HG03175 (cell line): ENCODE results near the gene GRAMD1A.
"Not testable (repeated sequence)": the region's sequence is repeated elsewhere in the genome, so short reads cannot be mapped to it uniquely, and the experiment has no call there.

Experiments
- ATAC-seq: cut with Tn5 transposase; IDR thresholded peaks from one replicate; pipeline ENCODE4 v1.9.1; 2021; ENCODE audit warnings: mild to moderate bottlenecking, moderate library complexity; ENCODE audit not compliant: unreplicated experiment

GRAMD1A gene

GRCh38 chr19:34999498-35000337 lies at the start of gene GRAMD1A:
GRAMD1A (plus strand) TSS chr19:35000323; CDS start chr19:35000479, 156 bp downstream.
- ATAC-seq: peak; percentile 43

DNA sequence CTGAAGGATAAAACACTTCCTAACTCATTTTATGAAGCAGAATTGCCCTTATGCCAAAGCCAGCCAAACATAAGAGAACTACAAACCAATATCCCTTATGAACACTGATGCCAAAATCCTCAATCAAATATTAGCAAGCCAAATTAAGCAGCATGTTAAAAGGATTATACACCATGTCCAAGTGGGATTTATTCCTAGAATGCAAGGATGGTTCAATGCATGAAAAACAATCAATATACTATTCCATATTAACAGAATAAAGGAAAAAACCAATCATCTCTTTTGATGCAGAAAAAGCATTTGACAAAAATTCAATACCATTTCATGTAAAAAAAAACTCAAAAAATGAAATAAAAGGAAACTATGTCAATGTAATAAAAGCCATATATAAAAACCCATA lies 47.0 kb upstream of the GRAMD1A start:
- ATAC-seq: no peak

GRCh38 chr19:34957830-34958751 lies 42.0 kb upstream of the GRAMD1A start:
- no peak for ATAC-seq

DNA sequence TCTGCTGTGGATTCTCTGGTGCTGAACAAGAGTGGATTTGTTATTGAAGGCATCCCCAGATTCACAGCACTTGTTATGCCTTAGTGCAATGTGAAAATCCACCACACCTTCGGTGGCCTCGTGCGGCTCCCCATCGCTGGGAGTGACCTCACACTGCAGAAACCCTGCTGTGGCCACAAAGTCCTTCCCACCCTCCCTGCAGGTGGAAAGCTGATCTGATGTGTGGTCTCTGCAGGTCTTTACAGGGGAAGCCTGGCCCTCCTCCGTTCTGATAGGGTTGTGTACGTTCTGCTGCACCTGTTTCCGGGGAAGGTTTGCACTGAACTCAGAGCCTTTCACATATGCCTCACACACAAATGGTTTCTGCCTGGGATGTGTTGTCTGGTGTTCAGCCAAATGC lies 41.1 kb upstream of the GRAMD1A start:
- no peak for ATAC-seq

DNA sequence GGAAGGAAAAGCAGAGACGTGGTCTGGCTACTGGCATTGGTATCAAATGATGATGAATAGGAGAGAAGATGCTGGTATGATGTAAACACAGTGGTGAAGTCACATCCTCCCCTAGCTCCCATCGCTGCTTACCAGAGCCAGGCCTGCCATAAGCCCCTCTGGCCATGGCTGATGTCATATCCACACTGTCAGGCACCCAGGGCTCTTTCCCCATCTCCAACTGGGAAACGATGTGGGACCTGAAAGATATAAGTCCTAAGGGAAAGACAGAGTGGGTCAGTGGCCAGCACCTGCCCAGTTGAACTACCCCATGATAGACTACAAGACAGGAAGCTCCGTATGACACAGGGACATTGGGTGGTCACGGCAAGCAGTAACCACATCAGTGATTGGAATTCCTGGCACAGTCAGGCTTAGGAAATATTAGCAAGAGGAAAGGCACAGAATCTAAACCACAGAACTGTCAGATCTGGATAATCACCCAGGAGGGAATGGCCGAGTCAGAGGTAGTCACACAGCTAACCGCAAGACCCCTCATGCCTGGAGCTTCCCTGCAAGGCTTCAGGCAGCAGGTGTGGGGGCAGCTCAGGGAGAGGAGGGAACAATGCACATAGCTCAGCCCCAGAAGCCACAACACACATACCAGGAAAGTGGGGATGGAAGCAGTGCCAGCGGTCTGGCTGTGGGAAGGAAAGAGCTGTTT lies 39.9 kb upstream of the GRAMD1A start:
- ATAC-seq: no peak

- no peak for ATAC-seq
Measured at GRCh38 chr19:34960940-34961679, 39.0 kb upstream of the GRAMD1A start.

DNA sequence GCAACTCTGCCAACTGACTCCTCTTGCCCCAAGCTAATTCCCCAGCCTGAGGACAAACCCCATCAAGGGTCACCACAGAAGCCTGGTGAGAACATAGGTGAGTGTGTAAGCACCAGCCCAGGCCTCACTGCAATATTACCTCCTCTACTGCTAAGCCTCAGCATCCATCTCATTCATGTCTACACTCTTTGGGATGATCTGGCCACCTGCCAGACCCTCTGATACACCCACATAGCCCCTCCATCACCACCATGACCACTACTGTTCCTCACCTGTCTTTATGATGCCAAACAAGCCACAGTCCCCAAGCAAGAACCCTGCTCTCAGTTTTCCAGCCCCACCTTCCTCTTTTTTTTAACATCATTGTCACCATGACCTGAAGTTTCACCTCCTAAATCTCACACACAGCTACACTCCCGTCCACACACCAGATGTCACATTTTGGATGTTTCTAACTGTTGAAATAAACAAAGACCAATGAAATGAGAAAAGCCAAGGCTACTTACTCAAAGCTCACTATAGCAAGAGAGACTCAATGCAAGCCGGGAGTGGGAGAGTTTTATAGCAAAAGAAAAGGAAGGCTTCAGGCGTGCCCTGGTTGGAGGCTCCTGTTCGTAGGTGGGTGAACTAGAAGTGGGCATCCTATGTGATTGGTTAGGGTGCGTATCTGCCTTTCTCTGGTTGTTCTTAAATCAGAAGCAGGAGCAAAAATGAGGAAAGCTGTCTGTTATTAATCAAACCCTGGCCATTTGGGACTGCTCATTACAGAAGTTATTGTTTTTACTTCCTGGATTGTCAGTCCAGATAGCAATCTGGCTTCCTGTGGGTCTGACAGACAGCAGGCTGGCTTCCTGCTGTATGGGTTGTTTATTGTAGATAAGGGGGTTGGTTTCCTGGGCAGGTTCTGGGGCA lies 38.1 kb upstream of the GRAMD1A start:
- no peak for ATAC-seq

DNA sequence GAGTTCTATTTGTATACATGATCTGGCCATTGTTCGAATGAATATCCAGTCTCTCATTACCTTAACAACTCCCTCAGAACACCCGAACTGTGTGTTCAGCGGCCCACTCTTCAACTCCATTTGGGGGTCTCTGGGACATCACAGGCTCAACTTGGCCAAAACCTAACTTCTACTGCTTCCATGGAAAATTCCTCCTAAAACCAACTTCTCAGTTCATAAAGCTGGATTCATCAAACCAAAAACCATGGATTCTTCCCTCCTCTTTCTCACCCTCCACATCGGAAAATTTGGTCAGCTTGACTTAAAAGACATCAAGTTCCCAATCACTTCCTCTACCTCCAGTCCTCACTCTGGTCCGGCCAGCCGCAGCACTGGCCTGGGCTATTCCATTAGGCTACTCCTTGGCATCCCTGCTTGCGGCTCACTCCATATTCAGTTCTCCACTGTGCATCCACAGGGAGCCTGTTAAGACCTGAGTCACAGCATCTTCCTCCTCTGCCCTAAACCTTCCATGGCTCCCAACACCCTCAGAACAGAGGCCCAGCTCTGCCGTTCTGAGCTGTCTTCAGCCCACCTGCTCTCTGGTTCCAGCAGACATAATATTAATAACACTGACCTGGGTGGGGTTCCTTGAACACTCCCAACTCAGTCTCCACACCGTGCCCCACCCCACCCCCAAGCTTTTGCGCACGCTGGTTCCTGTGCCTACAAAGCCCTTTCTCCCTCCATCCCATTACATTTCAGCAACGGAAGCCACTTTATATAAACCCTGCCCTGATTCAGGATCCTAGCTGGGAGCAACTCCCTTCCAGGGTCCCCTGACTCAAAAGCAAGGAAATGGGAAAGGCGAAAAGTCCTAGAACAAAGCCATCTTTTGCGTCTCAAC lies 37.2 kb upstream of the GRAMD1A start:
- ATAC-seq: no peak

- peak; percentile 61 for ATAC-seq
Measured at GRCh38 chr19:34963573-34964406, 36.3 kb upstream of the GRAMD1A start, which contains the start of gene ZNF792. ZNF792 (minus strand) TSS chr19:34964229; CDS start chr19:34963662, 567 bp downstream.

DNA sequence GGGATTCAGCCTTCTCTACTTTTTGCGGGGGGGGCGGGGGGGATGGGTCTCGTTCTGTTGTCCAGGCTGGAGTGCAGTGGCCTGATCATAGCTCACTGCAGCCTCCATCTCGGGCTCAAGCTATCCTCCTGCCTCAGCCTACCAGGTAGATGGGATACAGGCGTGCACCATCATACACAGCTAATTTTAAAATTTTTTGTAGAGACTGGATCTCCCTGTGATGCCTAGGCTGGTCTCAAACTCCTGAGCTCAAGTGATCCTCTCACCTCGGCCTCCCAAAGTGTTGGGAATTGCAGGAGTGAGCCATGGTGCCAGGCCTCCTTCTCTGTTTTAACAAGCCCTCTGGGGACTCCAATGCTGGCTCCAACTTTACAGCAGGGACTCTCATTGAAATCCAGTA lies 35.5 kb upstream of the GRAMD1A start:
- ATAC-seq: no peak

DNA sequence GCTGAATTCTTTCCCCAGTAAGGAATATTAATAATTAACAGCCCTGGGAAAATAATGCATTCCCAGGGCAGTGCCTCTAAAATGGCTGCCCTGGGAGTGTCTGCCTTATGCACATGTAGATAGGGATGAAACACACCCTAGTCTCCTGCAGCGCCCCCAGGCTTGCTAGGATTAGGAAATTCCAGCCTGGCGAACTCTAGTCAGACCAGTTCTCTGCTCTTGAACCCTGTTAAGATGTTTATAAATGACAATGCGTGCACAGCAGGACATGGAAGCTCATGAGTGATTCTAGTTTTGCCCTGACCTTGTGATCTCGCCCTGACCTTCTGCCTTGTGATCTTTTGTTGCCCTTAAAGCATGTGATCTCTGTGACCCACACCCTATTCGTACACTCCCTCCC lies 34.6 kb upstream of the GRAMD1A start:
- ATAC-seq: not testable (repeated sequence)

DNA sequence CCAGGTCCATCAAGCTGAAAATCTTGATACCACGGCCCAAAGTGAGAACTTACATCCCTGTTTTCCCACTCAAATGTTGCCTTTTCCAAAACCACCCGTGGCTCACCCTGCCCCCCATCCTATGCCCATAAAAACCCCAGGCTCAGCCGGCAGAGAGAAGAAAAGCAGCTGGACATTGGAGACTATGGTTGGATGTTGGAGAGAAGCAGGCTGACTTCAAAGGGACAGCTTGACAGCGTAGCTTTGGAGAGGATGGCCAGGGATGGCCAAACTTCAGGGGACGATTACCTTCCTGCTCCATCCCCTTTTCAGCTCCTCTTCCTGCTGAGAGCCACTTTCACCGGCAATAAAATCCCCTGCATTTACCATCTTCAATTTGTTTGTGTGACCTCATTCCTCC lies 32.6 kb upstream of the GRAMD1A start:
- no peak for ATAC-seq

GRCh38 chr19:34969721-34970120 lies 30.4 kb upstream of the GRAMD1A start:
- no peak for ATAC-seq

DNA sequence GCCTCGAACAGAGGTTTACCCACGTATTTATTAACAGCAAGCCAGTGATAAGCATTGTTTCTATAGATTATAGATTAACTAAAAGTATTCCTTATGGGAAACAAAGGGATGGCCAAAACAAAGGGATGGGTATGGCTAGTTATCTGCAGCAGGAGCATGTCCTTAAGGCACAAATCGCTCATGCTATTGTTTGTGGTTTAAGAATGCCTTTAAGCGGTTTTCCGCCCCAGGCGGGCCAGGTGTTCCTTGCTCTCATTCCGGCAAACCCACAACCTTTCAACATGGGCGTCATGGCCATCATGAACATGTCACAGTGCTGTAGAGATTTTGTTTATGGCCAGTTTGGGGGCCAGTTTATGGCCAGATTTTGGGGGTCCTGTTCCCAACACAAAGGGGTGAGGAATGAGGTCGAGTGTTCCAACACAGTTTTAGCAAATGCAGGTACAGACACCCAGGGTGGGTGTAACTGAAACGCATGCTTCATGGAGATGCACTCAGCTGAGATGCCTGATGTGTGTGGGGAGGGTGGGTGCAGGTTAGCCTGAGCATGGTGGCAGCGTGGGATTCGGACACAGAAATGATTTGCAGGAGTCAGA lies 29.8 kb upstream of the GRAMD1A start:
- ATAC-seq: not testable (repeated sequence)

DNA sequence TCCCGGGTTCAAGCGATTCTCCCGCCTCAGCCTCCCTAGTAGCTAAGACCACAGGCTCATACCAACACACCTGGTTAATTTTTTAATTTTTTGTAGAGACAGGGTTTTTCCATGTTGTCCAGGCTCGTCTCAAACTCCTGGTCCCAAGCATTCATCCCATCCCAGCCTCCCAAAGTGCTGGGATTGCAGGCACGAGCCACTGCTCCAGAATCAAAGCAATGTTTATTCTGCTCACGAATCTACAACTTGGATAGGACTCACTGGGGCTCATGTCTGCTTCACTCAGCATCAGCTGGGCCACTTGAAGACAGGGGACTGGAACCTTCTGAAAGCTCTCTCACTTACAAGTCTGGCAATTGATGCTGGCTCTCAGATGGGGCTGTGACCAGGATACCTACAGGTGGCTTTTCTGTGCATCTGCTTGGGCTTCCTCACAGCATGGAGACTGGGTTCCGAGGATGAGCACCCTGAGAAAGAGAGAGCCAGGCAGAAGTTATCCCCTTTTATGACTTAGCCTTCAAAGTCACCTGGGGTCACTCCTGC lies 27.9 kb upstream of the GRAMD1A start:
- no peak for ATAC-seq

GRCh38 chr19:34974646-34975045 lies 25.5 kb upstream of the GRAMD1A start:
- ATAC-seq: no peak

DNA sequence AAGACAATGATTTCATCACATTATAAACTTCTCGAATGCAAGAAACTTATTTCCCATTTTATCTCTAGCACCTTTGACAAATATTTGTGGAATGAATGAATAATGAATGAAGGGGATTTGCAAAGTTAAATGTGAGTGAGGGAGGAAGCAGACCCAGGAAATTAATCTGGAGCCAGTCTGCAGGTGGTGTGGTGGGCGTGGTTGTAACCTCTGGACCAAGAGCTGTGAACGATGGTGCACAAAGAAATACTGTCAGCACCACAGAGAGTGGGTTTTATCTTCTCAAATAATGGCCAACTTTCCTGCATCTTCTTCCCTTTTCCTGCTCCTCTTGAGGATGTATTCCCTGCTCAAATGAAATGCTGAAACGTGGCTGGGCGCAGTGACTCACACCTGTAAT lies 25.1 kb upstream of the GRAMD1A start:
- no peak for ATAC-seq
